Suprapubic skin (tissue), 4 donors: ENCODE measurements around the gene WDR87. TPM values are rescaled to one million over a fixed set of nuclear protein-coding genes. Genes with fewer than 3 reads are reported as not detected.
A peak's percentile ranks its signal among the peaks of the same experiment; 100 is the strongest.

ENCODE experiments used
- DNase-seq, 2 donors: peaks; one replicate each; pipeline ENCODE4 v3.0.0-alpha.2; 2019; ENCODE audit warnings: low spot score in 2 of 2
- H3K27ac ChIP-seq: fragments of 200-600 bp; sonication (generic); one replicate; pipeline ENCODE4 v1.5.1; 2019
- H3K27me3 ChIP-seq: fragments of 200-600 bp; sonication (generic); one replicate; pipeline ENCODE4 v1.5.1; 2019
- H3K36me3 ChIP-seq: fragments of 200-600 bp; sonication (generic); one replicate; pipeline ENCODE4 v1.5.1; 2019
- H3K4me1 ChIP-seq: fragments of 200-600 bp; sonication (generic); one replicate; pipeline ENCODE4 v1.5.1; 2019
- H3K4me3 ChIP-seq: fragments of 200-600 bp; sonication (generic); one replicate; pipeline ENCODE4 v1.5.1; 2019; ENCODE audit warnings: mild to moderate bottlenecking
- H3K9me3 ChIP-seq: fragments of 200-600 bp; sonication (generic); one replicate; pipeline ENCODE4 v1.5.1; 2019
- CTCF ChIP-seq, 2 donors: fragments of 200-600 bp in 1 of 2; fragments of 450-650 bp in 1 of 2; sonication (generic) in 1 of 2; IDR thresholded peaks; one replicate each; pipeline ENCODE4 v1.5.1; 2016 to 2019; ENCODE audit warnings: antibody characterized with exemption in 2 of 2, mild to moderate bottlenecking in 1 of 2, moderate library complexity in 1 of 2
- EP300 ChIP-seq: sonication (generic); formaldehyde crosslinking; IDR thresholded peaks from one replicate; pipeline ENCODE4 v1.6.1; 2017; ENCODE audit warnings: antibody characterized with exemption
- POLR2A ChIP-seq, 2 donors: fragments of 450-650 bp; IDR thresholded peaks; one replicate each; pipeline ENCODE4 v1.6.1; 2017; ENCODE audit warnings: antibody characterized with exemption in 2 of 2, mild to moderate bottlenecking in 2 of 2, moderate library complexity in 2 of 2
- POLR2AphosphoS5 ChIP-seq, 3 donors: sonication (generic); formaldehyde crosslinking; IDR thresholded peaks; one replicate each; pipeline ENCODE4 v1.6.1; 2017; ENCODE audit warnings: antibody characterized with exemption in 3 of 3
- WGBS: methylation state at CpG from one replicate; pipeline ENCODE4 v1.1.5; 2018; 5-methylcytosine and 5-hydroxymethylcytosine counted together
- total RNA-seq, 4 donors: library from RNA; depleted of rRNA; stranded (reverse); fragments of >200 nt; gene quantifications; one replicate each; pipeline ENCODE4 v1.1.0, GENCODE V29; 2016

Gene WDR87
- total RNA-seq, 4 donors from 2014 or later, result not detected

- no peaks in the 10 kb centered on the region for H3K27me3 ChIP-seq
- no peaks in the 10 kb centered on the region for H3K36me3 ChIP-seq
- H3K27ac ChIP-seq, result no peak overlapping the region
- no peak overlapping the region for H3K4me3 ChIP-seq
- no peak for TF ChIP-seq POLR2A (IDR thresholded peaks at IDR 0.05)
- TF ChIP-seq CTCF (IDR thresholded peaks at IDR 0.05), result no peak
- no peak for TF ChIP-seq EP300
- no peak for TF ChIP-seq POLR2AphosphoS5 (IDR thresholded peaks at IDR 0.05)
- H3K9me3 ChIP-seq, result no peaks in the 10 kb centered on the region
- peaks cover 26% of the 10 kb centered on the region for H3K4me1 ChIP-seq
- DNase-seq, result peak in 1 of 2 donors; percentile 4
- 96% methylated on average over 2 of the region's 2 CpGs for WGBS
These were observed 30.5 kb upstream of the WDR87 start for GRCh38 chr19:37936886-37937285.

GRCh38 chr19:37936166-37936565, 29.8 kb upstream of the WDR87 start:
- Histone ChIP-seq H3K36me3 (no peaks in the 10 kb centered on the region), H3K4me3 (no peak overlapping the region), H3K9me3 (no peaks in the 10 kb centered on the region), H3K27me3 (no peaks in the 10 kb centered on the region), H3K27ac (no peak overlapping the region), H3K4me1 (peaks cover 33% of the 10 kb centered on the region)
- no peak for TF ChIP-seq CTCF (IDR thresholded peaks at IDR 0.05)
- DNase-seq, result no peak
- 100% methylated on average over 2 of the region's 2 CpGs for WGBS

- DNase-seq, result no peak
- TF ChIP-seq CTCF (IDR thresholded peaks at IDR 0.05) (no peak), POLR2AphosphoS5 (IDR thresholded peaks at IDR 0.05) (no peak), POLR2A (IDR thresholded peaks at IDR 0.05) (no peak), EP300 (no peak)
- 95% methylated on average over 1 of the region's 1 CpG for WGBS
- peaks cover 38% of the 10 kb centered on the region for H3K4me1 ChIP-seq
- no peaks in the 10 kb centered on the region for H3K9me3 ChIP-seq
- no peaks in the 10 kb centered on the region for H3K27me3 ChIP-seq
- no peak overlapping the region for H3K4me3 ChIP-seq
- no peaks in the 10 kb centered on the region for H3K36me3 ChIP-seq
- no peak overlapping the region for H3K27ac ChIP-seq
These were observed 28.9 kb upstream of the WDR87 start for GRCh38 chr19:37935341-37935740.

GRCh38 chr19:37933937-37934358, 27.6 kb upstream of the WDR87 start:
- TF ChIP-seq POLR2AphosphoS5 (IDR thresholded peaks at IDR 0.05), result no peak
- no peak for TF ChIP-seq POLR2A (IDR thresholded peaks at IDR 0.05)
- no peak for TF ChIP-seq CTCF (IDR thresholded peaks at IDR 0.05)
- no peak for TF ChIP-seq EP300
- H3K27me3 ChIP-seq, result no peaks in the 10 kb centered on the region
- 50% methylated on average over 5 of the region's 9 CpGs for WGBS
- H3K4me3 ChIP-seq, result no peak overlapping the region
- peak overlapping the region; percentile 74 for H3K27ac ChIP-seq
- DNase-seq, result no peak
- no peaks in the 10 kb centered on the region for H3K9me3 ChIP-seq
- no peaks in the 10 kb centered on the region for H3K36me3 ChIP-seq
- peaks cover 38% of the 10 kb centered on the region for H3K4me1 ChIP-seq

GRCh38 chr19:37932985-37933936, 26.9 kb upstream of the WDR87 start:
- no peak for DNase-seq
- H3K27me3 ChIP-seq, result no peaks in the 10 kb centered on the region
- TF ChIP-seq EP300, result no peak
- no peak for TF ChIP-seq CTCF (IDR thresholded peaks at IDR 0.05)
- peak overlapping the region; percentile 74 for H3K27ac ChIP-seq
- H3K4me1 ChIP-seq, result peaks cover 41% of the 10 kb centered on the region
- no peaks in the 10 kb centered on the region for H3K9me3 ChIP-seq
- peak overlapping the region; percentile 30 for H3K4me3 ChIP-seq
- 52% methylated on average over 12 of the region's 12 CpGs for WGBS
- H3K36me3 ChIP-seq, result no peaks in the 10 kb centered on the region
